ENCODE data around the gene ZBTB24. TPM values are rescaled to one million over a fixed set of nuclear protein-coding genes. Genes with fewer than 3 reads are reported as not detected.

ZBTB24 gene
- total and polyA plus RNA-seq, 7 experiments from 2014 or later, result 6.9 to 26.6 (median 12.4) TPM

GRCh38 chr6:109453594-109454495 lies 29.2 kb downstream of the ZBTB24 start:
- Mint-ChIP-seq H3K36me3 (peaks cover 0 to 24% (median 0%) of the 10 kb centered on the region in 5 donors), H3K9me3 (no peaks in the 10 kb centered on the region), H3K4me1 (peaks cover 36 to 77% (median 65%) of the 10 kb centered on the region in 7 donors), H3K4me3 (peak overlapping the region; percentile 85 to 99 (median 97)), H3K27ac (peak overlapping the region; percentile 83 to 99 (median 96)), H3K27me3 (no peaks in the 10 kb centered on the region)
- Histone ChIP-seq H3K4me1 (ENCODE audit: control insufficient read depth in 2 of 2, insufficient read depth in 2 of 2, low read length in 2 of 2) (peaks cover 55% of the 10 kb centered on the region in 2 donors), H3K27ac (ENCODE audit: low read depth, low read length) (peak overlapping the region; percentile 94), H3K27me3 (ENCODE audit: control insufficient read depth in 2 of 2, insufficient read depth in 2 of 2, low read length in 2 of 2) (no peaks in the 10 kb centered on the region), H3K4me3 (ENCODE audit: low read length) (peak overlapping the region; percentile 81), H3K9me3 (ENCODE audit: control insufficient read depth in 2 of 3, low read length in 3 of 3) (no peaks in the 10 kb centered on the region), H3K36me3 (ENCODE audit: control insufficient read depth in 2 of 3, insufficient read depth in 3 of 3, low read length in 3 of 3) (peaks cover 0 to 22% (median 10%) of the 10 kb centered on the region in 3 experiments)
- intact Hi-C loops (cut with micrococcal nuclease), result loop anchor here (1.0 to 10.0 kb wide), 6 partner anchors 13 to 1629 kb away; partner anchors contain the start of genes AFG1L (in 1 of the 2), AK9 (in 1 of the 2), CDK19 (in 1 of the 2) and CEP57L1 (in 1 of the 2)
- POLR2A ChIA-PET, result interaction anchor here (0.6 to 7.1 kb wide), 7 partner anchors 9 to 71 kb away, joined by 3 to 58 read pairs (median 4); partner anchors contain the start of genes CD164, PPIL6, SMPD2 and ZBTB24
- CTCF ChIA-PET, result interaction anchor here (0.7 to 1.5 kb wide), 4 partner anchors 10 to 285 kb away, joined by 3 to 4 read pairs (median 4); partner anchors contain the start of genes PPIL6 and SMPD2
- no peak for ATAC-seq
- no peak for DNase-seq

DNA sequence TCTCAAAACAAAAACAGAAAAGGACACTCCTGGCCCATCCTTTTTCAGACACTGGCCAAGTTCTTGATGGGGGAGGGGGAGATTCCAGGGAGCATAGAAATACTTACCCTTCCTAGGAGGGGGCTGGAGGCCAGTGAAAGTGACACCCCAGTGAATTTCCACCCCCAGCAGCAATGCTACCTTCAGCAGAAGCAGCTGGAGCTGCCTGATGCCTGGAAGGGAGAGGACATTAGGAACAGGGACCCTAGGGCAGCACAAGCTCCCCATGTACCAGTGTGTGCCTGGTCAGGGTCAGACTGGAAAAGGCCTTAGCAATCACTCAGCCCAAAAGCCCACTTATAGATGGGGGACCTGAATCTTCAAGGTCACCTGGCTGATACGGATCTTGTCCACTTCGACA lies 29.9 kb downstream of the ZBTB24 start:
- Mint-ChIP-seq H3K36me3 (peaks cover 0 to 25% (median 0%) of the 10 kb centered on the region in 5 donors), H3K27me3 (no peaks in the 10 kb centered on the region), H3K9me3 (no peaks in the 10 kb centered on the region), H3K4me1 (peaks cover 36 to 78% (median 66%) of the 10 kb centered on the region in 7 donors), H3K4me3 (peak overlapping the region in 5 of 10 donors; percentile 12 to 99 (median 38)), H3K27ac (peak overlapping the region in 7 of 9 donors; percentile 25 to 98 (median 75))
- Histone ChIP-seq H3K27ac (ENCODE audit: low read depth, low read length) (peak overlapping the region; percentile 94), H3K27me3 (ENCODE audit: control insufficient read depth in 2 of 2, insufficient read depth in 2 of 2, low read length in 2 of 2) (no peaks in the 10 kb centered on the region), H3K4me1 (ENCODE audit: control insufficient read depth in 2 of 2, insufficient read depth in 2 of 2, low read length in 2 of 2) (peaks cover 48% of the 10 kb centered on the region in 2 donors), H3K9me3 (ENCODE audit: control insufficient read depth in 2 of 3, low read length in 3 of 3) (no peaks in the 10 kb centered on the region), H3K36me3 (ENCODE audit: control insufficient read depth in 2 of 3, insufficient read depth in 3 of 3, low read length in 3 of 3) (peaks cover 0 to 28% (median 10%) of the 10 kb centered on the region in 3 experiments), H3K4me3 (ENCODE audit: low read length) (no peak overlapping the region)
- ChIA-PET POLR2A (interaction anchor here (0.6 to 7.1 kb wide), 5 partner anchors 12 to 70 kb away, joined by 3 to 58 read pairs (median 40); partner anchors contain the start of genes CD164, PPIL6, SMPD2 and ZBTB24), CTCF (interaction anchor here (0.8 kb wide), 1 partner anchor 12 kb away, joined by 4 read pairs; the partner anchor contains the start of genes PPIL6 and SMPD2)
- DNase-seq (no peak), ATAC-seq (no peak)
- intact Hi-C loops (cut with micrococcal nuclease), result loop anchor here (5.0 to 10.0 kb wide), 3 partner anchors 1156 to 1628 kb away; partner anchors contain the start of genes AFG1L (in 1 of the 2), CDK19 (in 1 of the 2) and SCML4 (in 1 of the 2)

GRCh38 chr6:109452181-109452580 lies 30.8 kb downstream of the ZBTB24 start:
- Mint-ChIP-seq H3K27ac (peak overlapping the region; percentile 34 to 98 (median 76)), H3K27me3 (no peaks in the 10 kb centered on the region), H3K36me3 (peaks cover 0 to 25% (median 0%) of the 10 kb centered on the region in 5 donors), H3K4me3 (peak overlapping the region in 3 of 10 donors; percentile 14 to 53 (median 45)), H3K9me3 (no peaks in the 10 kb centered on the region), H3K4me1 (peaks cover 35 to 68% (median 58%) of the 10 kb centered on the region in 7 donors)
- H3K27ac ChIP-seq (ENCODE audit: low read depth, low read length), result no peak overlapping the region
- H3K36me3 ChIP-seq (ENCODE audit: control insufficient read depth in 2 of 3, insufficient read depth in 3 of 3, low read length in 3 of 3), result peaks cover 0 to 36% (median 10%) of the 10 kb centered on the region in 3 experiments
- ChIA-PET POLR2A (interaction anchor here (3.4 to 5.6 kb wide), 2 partner anchors 11 to 69 kb away, joined by 40 to 48 read pairs; partner anchors contain the start of genes CD164, PPIL6 and SMPD2), CTCF (interaction anchor here (0.9 kb wide), 1 partner anchor 8 kb away, joined by 3 read pairs; no protein-coding TSS in a partner anchor)
- H3K4me3 ChIP-seq (ENCODE audit: low read length), result no peak overlapping the region
- intact Hi-C loops (cut with micrococcal nuclease), result loop anchor here (5.0 to 10.0 kb wide), 3 partner anchors 1155 to 1627 kb away; partner anchors contain the start of genes AFG1L (in 1 of the 2), CDK19 (in 1 of the 2) and SCML4 (in 1 of the 2)
- H3K9me3 ChIP-seq (ENCODE audit: control insufficient read depth in 2 of 3, low read length in 3 of 3), result no peaks in the 10 kb centered on the region
- ATAC-seq (no peak), DNase-seq (no peak)
- H3K4me1 ChIP-seq (ENCODE audit: control insufficient read depth in 2 of 2, insufficient read depth in 2 of 2, low read length in 2 of 2), result peaks cover 40 to 42% of the 10 kb centered on the region in 2 donors
- H3K27me3 ChIP-seq (ENCODE audit: control insufficient read depth in 2 of 2, insufficient read depth in 2 of 2, low read length in 2 of 2), result no peaks in the 10 kb centered on the region

DNA sequence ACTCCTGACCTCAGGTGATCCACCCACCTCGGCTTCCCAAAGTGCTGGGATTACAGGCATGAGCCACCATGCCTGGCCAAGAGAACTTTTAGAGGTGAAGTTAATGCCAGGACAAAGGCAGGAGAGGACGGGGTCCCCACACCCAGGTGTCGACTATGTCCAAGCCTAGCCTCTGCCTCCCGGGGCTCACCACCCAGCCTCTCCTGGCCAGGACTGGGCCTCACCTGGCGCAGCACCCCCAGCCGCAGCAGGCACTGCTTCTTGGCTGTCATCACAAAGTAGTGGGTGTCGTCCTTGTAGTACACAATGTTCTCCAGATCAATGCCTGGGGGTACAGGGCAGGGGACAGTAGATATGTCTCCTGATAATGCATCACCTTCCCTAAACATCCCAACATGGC lies 31.6 kb downstream of the ZBTB24 start:
- Mint-ChIP-seq H3K27me3 (no peaks in the 10 kb centered on the region), H3K4me3 (no peak overlapping the region), H3K27ac (peak overlapping the region in 7 of 9 donors; percentile 20 to 85 (median 64)), H3K9me3 (no peaks in the 10 kb centered on the region), H3K36me3 (peaks cover 0 to 28% (median 0%) of the 10 kb centered on the region in 5 donors), H3K4me1 (peaks cover 29 to 63% (median 54%) of the 10 kb centered on the region in 7 donors)
- CTCF ChIA-PET, result no interaction called here
- DNase-seq (no peak), ATAC-seq (no peak)
- Histone ChIP-seq H3K27ac (ENCODE audit: low read depth, low read length) (no peak overlapping the region), H3K4me3 (ENCODE audit: low read length) (no peak overlapping the region), H3K9me3 (ENCODE audit: control insufficient read depth in 2 of 3, low read length in 3 of 3) (no peaks in the 10 kb centered on the region), H3K4me1 (ENCODE audit: control insufficient read depth in 2 of 2, insufficient read depth in 2 of 2, low read length in 2 of 2) (peaks cover 36 to 37% of the 10 kb centered on the region in 2 donors), H3K36me3 (ENCODE audit: control insufficient read depth in 2 of 3, insufficient read depth in 3 of 3, low read length in 3 of 3) (peaks cover 0 to 44% (median 10%) of the 10 kb centered on the region in 3 experiments), H3K27me3 (ENCODE audit: control insufficient read depth in 2 of 2, insufficient read depth in 2 of 2, low read length in 2 of 2) (no peaks in the 10 kb centered on the region)
- intact Hi-C loops (cut with micrococcal nuclease), result loop anchor here (5.0 to 10.0 kb wide), 3 partner anchors 1154 to 1627 kb away; partner anchors contain the start of genes AFG1L (in 1 of the 2), CDK19 (in 1 of the 2) and SCML4 (in 1 of the 2)
- POLR2A ChIA-PET, result interaction anchor here (2.7 to 5.6 kb wide), 3 partner anchors 10 to 69 kb away, joined by 13 to 48 read pairs (median 40); partner anchors contain the start of genes CD164, PPIL6 and SMPD2

- CTCF ChIA-PET, result interaction anchor here (1.0 kb wide), 1 partner anchor 66 kb away, joined by 3 read pairs; no protein-coding TSS in a partner anchor
- no peak for ATAC-seq
Measured at GRCh38 chr6:109450801-109451200, 32.2 kb downstream of the ZBTB24 start.

More at GRCh38 chr6:109450801-109451200, 32.2 kb downstream of the ZBTB24 start:
- Mint-ChIP-seq H3K4me1 (peaks cover 29 to 65% (median 55%) of the 10 kb centered on the region in 7 donors), H3K36me3 (peaks cover 0 to 30% (median 0%) of the 10 kb centered on the region in 5 donors), H3K4me3 (peak overlapping the region in 4 of 10 donors; percentile 34 to 78 (median 46)), H3K27ac (peak overlapping the region in 7 of 9 donors; percentile 5 to 91 (median 52)), H3K9me3 (no peaks in the 10 kb centered on the region), H3K27me3 (no peaks in the 10 kb centered on the region)
- Histone ChIP-seq H3K27ac (ENCODE audit: low read depth, low read length) (peak overlapping the region; percentile 44), H3K4me1 (ENCODE audit: control insufficient read depth in 2 of 2, insufficient read depth in 2 of 2, low read length in 2 of 2) (peaks cover 30 to 31% of the 10 kb centered on the region in 2 donors), H3K9me3 (ENCODE audit: control insufficient read depth in 2 of 3, low read length in 3 of 3) (no peaks in the 10 kb centered on the region), H3K27me3 (ENCODE audit: control insufficient read depth in 2 of 2, insufficient read depth in 2 of 2, low read length in 2 of 2) (no peaks in the 10 kb centered on the region), H3K36me3 (ENCODE audit: control insufficient read depth in 2 of 3, insufficient read depth in 3 of 3, low read length in 3 of 3) (peaks cover 0 to 50% (median 10%) of the 10 kb centered on the region in 3 experiments), H3K4me3 (ENCODE audit: low read length) (no peak overlapping the region)
- DNase-seq, result no peak
- POLR2A ChIA-PET, result interaction anchor here (1.2 to 5.6 kb wide), 3 partner anchors 10 to 68 kb away, joined by 4 to 40 read pairs (median 13); partner anchors contain the start of genes CD164, PPIL6, SMPD2 and ZBTB24
- intact Hi-C loops (cut with micrococcal nuclease), result loop anchor here (1.0 to 10.0 kb wide), 4 partner anchors 10 to 1626 kb away; partner anchors contain the start of genes AFG1L (in 1 of the 2), CDK19 (in 1 of the 2) and SCML4 (in 1 of the 2)

Data from naive thymus-derived CD4-positive, alpha-beta T cell (primary cell).